GM12865 (cell line): ENCODE measurements around the gene GPC6.

ENCODE experiments used
- DNase-seq: peaks from one replicate; pipeline ENCODE4 v3.0.0; 2010; ENCODE audit warnings: low read depth
- H3K4me3 ChIP-seq: 2 replicates; pipeline ENCODE4 v1.5.1; 2011; ENCODE audit warnings: mild to moderate bottlenecking, low read depth, low read length, control low read depth
- CTCF ChIP-seq: IDR thresholded peaks from 2 replicates; pipeline ENCODE4 v1.5.1; 2011; ENCODE audit warnings: low read length, control low read depth, low read depth, inconsistent platforms; ENCODE audit not compliant: insufficient read depth; ENCODE audit errors: missing control alignments

The GPC6 gene

GRCh38 chr13:93467175-93467574 is 240.6 kb downstream of the GPC6 start:
- no peak for DNase-seq
- no peak for TF ChIP-seq CTCF
- H3K4me3 ChIP-seq: no peak overlapping the region

GRCh38 chr13:93468433-93468832 is 241.8 kb downstream of the GPC6 start:
- TF ChIP-seq CTCF: no peak
- DNase-seq: no peak
- no peak overlapping the region for H3K4me3 ChIP-seq

- no peak overlapping the region for H3K4me3 ChIP-seq
- no peak for DNase-seq
- no peak for TF ChIP-seq CTCF
Measured at GRCh38 chr13:93472296-93472695, 245.7 kb downstream of the GPC6 start.

GRCh38 chr13:93472814-93473296 is 246.2 kb downstream of the GPC6 start:
- H3K4me3 ChIP-seq: no peak overlapping the region
- no peak for TF ChIP-seq CTCF
- no peak for DNase-seq

GRCh38 chr13:93473441-93474270 is 247.0 kb downstream of the GPC6 start:
- DNase-seq: no peak
- TF ChIP-seq CTCF: no peak
- H3K4me3 ChIP-seq: no peak overlapping the region

GRCh38 chr13:93476175-93476574 is 249.6 kb downstream of the GPC6 start:
- TF ChIP-seq CTCF: no peak
- DNase-seq: no peak
- no peak overlapping the region for H3K4me3 ChIP-seq

GRCh38 chr13:93477238-93477637 is 250.6 kb downstream of the GPC6 start:
- TF ChIP-seq CTCF: no peak
- H3K4me3 ChIP-seq: no peak overlapping the region
- DNase-seq: no peak
